M059J (cell line): Measurements from ENCODE around the gene OBSCN. TPM values are rescaled to one million over a fixed set of nuclear protein-coding genes. Genes with fewer than 3 reads are reported as not detected.
"Not testable (repeated sequence)": the region's sequence is repeated elsewhere in the genome, so short reads cannot be mapped to it uniquely, and the experiment has no call there.

Experiments used
- DNase-seq: peaks from one replicate; pipeline ENCODE4 v3.0.0-alpha.2; 2012; ENCODE audit warnings: low read depth
- total RNA-seq: library from RNA; depleted of rRNA; stranded (reverse); fragments of >200 nt; shearing (Covaris generic); gene quantifications from 2 replicates; pipeline ENCODE4 v1.2.3, GENCODE V29; 2014

OBSCN gene
- total RNA-seq, 1 experiment from 2014 or later = 1.9 TPM

DNA sequence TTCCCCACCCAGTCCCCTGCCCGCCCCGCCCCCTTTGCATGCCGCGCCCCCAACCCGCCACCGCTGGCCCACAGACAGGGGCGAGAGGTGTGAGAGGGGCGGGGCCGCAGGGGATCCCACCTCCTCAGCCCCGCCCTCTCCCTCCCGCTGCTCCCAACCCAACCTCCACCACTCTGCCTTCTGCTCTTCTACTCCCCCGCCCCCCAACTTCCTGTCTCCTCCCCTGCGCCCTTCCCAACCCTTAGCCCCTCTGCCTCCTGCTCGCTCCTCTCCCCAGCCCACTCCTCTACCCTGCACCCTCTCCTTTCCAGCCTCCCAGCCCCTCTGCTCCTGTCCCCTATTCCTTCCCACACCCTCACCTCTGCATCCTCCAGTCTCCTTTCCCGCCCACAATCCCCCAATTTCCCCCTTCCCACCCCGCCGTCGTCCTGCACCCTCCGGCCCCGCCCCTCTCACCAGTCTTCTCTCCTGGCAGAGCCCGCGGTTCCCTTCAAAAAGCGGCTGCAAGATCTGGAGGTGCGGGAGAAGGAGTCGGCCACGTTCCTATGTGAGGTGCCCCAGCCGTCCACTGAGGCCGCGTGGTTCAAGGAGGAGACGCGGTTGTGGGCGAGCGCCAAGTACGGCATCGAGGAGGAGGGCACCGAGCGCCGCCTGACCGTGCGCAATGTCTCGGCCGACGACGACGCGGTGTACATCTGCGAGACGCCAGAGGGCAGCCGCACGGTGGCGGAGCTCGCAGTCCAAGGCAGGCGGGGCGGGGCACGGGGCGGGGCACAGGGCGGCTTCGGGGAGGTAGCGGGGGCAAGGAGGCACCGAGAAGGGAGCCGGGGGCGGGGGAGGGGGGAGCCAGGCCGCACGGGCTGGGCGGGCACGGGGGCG lies 5.4 kb downstream of the OBSCN start:
- DNase-seq = peak; percentile 74

DNA sequence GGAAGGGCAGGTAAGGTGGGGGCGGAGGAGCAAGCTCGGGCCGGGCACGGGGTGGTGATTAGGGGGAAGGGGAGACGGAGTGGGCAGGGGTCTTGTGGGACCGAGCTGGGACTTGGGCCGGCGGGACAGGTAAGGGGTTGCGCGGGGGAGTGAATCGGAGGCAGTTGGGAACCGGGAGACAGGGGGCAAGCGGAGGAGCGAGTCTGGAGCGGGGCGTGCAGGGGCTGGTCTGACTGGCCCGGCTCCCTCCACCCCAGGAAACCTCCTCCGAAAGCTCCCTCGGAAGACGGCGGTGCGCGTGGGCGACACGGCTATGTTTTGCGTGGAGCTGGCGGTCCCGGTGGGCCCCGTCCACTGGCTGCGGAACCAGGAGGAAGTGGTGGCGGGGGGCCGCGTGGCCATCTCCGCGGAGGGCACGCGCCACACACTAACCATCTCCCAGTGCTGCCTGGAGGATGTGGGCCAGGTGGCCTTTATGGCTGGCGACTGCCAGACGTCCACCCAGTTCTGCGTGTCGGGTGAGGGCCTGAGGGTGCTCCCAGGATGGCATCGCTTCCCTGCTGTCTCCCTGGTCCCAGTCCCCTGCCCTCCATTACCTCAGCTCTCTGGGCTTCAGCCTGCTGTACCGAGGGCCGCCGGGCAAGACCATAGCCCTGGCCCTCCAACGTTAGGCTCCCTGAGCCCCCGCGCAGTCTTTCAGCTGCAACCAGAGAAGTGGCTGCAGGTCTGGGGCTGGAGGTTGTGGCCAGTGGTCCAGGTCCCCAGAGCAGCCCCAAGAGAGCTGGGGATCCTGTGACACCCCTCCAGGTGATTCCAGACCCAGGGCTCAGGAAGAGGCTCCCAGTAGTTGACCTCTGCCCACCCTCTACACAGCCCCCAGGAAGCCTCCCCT lies 6.3 kb downstream of the OBSCN start:
- DNase-seq = no peak

DNA sequence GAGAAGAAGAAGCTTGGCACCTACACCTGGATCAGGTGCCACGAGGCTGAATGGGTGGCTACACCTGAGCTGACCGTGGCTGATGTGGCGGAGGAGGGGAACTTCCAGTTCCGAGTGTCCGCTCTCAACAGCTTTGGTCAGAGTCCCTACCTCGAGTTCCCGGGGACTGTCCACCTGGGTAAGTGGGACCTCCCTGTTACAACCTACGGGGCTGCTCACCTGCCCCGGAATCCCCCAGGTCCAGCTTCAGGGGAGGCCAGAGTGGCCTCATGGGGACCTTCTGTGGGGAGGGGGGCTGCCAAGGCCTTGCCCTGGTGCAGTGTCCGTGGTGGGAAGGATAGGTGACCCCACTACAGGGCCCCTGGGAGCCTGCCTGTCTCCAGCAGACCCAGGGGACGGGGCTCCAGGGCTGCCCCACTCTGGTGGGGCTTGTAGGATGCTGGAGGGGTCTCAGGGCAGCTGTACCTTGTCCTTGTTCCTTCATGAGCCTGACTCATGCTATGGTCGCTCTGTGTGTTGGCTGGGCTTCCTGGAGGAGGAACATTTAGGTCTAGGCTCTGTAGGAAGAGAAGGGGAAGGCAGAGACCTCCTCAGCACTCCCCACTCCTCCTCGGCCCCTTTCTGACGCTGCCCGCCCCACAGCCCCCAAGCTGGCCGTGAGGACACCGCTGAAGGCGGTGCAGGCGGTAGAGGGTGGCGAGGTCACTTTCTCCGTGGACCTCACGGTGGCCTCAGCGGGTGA lies 7.2 kb downstream of the OBSCN start:
- DNase-seq = no peak

DNA sequence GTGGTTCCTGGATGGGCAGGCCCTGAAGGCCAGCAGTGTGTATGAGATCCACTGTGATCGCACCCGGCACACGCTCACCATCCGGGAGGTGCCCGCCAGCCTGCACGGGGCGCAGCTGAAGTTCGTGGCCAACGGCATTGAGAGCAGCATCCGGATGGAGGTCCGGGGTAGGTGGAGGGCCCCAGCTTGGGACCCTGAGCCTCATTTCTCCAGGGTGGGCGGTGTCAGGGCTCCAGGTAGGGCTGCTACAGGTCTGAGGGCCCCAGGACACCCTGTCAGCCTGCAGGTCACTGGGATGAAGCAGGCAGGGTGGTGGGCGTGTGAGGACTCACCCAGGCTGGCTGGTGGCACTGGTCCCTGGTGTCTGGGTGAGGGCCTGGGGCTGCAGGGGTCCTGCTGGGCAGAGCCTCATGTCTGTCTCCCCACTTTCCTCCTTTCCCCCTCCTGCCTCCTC lies 7.8 kb downstream of the OBSCN start:
- no peak for DNase-seq

DNA sequence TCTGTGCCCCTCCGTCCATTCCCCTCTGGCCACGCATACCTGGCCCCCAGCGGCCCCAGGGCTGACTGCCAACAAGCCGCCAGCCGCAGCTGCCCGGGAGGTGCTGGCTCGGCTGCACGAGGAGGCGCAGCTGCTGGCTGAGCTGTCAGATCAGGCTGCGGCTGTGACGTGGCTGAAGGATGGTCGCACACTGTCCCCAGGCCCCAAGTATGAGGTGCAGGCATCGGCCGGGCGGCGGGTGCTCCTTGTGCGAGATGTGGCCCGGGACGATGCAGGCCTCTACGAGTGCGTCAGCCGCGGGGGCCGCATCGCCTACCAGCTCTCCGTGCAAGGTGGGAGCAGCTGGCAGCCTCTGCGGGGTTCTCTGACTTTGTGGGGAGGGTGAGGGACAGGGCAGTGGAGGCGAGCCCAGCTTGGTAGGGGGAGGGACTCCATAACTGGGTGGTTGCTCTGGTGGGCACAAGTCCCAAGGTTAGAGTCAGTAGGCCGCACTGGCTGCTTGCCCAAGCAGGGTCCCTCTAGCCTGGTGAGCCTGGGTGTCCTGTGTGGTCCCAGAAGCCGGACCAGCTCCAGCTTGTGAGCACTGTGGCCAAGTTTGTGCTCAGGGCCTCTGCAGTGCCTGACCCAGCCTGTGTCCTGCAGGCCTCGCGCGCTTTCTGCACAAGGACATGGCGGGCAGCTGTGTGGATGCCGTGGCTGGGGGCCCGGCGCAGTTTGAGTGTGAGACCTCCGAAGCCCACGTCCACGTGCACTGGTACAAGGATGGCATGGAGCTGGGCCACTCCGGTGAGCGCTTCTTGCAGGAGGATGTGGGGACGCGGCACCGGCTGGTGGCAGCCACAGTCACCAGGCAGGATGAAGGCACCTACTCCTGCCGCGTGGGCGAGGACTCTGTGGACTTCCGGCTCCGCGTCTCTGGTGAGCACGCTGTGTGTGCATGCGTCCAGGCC lies 8.8 kb downstream of the OBSCN start:
- DNase-seq = no peak

DNA sequence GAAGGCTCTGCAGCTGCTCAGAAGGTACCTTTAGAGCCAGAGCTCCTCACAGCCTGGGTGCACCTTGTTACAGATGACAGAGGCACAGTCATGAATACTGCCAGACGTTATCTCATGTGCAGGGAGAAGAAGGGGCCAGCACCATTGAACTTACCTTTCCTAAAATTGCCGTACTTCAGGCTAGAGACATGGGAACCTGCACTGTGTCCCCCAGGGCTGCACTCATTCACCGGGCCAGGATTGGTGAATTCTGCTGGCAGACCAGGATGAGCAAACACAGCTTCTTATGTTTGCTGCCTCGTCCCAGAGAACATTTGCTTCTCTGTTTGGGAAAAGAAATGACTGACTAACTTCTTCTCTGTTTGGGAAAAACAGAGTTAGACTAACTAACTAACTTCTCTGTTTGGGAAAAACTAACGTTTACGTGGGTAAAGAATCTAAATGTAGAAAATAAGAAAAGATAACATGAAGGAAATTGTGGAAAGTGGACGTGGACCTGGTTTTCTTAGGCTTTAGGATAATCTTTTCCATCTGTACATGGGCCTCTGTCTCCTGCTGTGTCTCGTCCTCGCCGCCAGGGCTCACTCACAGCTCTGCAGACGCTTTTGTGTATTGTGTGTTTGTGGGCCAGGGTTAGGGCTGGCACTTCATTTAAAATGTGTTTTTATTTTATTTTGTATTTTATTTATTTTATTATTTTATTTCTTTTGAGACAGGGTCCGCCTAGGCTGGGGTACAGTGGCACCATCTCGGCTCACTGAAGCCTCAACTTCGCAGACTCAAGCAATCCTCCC lies 9.9 kb downstream of the OBSCN start:
- DNase-seq = no peak

DNA sequence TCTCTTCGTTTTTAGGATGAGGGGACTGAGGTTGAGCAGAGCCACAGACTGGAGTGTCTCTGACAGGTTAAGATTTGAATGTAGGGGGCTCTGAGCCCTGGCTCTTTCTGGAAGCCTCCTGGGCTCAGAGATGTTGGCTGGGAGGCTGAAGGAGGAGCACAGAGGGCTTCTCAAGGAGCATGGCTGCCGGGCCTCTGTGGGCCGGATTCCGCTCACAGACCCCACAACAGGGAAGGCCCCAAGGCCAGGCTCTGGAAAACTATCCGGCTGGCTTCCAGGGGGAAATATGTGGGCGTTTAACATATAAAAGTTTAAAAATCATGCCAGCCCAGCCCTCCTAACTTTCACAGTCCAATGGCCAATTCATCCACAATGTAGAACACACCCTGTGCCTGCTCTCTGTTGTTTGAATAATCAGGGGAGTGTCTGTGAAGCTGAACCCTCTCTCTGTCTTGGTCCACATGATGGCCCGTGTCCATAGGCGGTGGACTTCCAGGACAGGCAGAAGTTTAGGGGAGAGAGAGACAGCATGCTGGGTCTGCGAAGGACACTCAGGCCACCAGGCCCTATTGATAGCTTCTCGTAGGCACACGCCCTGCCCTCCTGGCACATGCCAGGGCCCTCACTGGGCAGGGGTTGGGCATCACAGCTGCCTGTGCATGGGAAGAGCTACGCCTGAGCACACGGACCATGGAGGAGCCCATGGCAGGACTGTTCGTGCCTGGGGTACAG lies 10.8 kb downstream of the OBSCN start:
- no peak for DNase-seq

DNA sequence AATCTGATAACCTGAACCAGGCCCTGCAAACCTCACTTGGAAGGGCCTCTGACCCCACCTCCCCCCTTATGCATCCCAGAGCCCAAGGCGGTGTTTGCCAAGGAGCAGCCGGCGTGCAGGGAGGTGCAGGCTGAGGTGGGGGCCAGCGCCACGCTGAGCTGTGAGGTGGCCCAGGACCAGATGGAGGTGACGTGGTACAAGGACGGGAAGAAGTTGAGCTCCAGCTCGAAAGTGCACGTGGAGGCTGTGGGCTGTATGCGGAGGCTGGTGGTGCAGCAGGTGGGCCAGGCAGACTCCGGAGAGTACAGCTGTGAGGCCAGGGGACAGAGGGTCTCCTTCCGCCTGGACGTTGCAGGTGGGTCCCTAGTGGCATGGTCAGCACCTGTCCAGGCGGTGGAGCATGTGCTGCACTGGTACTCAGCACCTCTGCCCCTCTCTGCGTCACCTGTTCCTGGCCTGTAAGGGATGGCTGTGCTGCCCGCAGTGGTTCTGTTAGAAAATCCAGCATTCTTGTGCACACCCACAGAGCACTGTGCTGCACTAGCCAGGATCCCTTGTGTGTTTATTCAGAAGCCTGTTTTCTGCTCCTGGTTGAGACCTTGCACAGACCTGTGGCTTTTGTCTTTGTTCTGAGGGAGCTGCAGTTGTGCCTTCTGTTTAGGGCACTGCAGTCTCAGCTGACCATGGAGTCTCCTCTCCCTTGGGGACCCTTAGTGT lies 11.6 kb downstream of the OBSCN start:
- DNase-seq = no peak

DNA sequence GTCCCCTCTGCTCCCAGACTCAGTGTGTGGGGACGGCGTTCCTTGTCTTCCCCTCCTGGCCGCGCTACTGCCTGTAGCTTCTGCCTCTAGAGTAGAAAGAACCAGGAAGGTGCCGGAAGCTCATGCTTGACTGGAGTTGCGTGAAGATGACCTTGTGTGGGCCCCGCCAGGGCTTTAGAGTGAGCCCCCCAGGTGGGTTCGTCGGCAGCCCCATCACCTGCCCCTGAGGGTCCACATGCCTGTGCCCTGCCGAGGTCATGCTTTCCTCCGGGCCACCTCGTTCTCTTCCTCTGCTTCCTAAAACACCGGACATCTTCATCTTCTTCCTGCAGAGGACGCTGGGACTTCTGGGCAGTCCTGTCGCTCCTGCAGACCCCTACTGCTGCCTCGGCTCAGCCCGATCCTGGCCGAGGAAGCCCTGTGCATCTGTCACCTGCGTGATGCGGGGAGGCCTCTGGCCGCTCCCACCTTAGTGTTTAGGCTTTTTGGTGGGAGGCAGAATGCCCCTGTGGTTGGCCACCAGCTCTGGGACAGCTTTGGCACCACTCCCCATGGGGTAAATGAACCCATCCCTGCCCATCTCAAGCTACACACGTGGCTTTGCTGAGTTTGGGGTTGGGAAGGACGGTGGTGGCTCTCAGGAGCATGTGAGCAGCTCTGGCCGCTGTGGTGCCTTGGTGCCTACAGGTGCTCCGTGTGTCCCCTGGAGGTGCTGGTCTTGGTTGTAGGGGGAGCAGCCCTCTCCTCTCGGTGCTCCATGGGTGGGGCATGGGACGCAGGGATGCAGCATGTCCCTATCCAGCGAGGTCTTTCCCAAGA lies 12.3 kb downstream of the OBSCN start:
- DNase-seq = no peak

DNA sequence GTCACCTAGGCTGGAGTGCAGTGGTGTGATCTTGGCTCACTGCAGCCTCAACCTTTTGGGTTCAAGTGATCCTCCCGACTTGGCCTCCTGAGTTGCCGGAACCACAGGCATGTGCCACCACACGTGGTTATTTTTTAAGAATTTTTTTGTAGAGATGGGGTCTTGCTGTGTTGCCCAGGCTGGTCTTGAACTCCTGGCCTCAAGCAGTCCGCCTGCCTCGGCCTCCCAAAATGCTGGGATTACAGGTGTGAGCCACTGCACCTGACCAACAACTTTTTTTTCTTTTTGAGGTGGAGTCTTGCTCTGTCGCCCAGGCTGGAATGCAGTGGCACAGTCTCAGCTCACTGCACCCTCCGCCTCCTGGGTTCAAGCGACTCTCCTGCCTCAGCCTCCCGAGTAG lies 13.3 kb downstream of the OBSCN start:
- DNase-seq = not testable (repeated sequence)

DNA sequence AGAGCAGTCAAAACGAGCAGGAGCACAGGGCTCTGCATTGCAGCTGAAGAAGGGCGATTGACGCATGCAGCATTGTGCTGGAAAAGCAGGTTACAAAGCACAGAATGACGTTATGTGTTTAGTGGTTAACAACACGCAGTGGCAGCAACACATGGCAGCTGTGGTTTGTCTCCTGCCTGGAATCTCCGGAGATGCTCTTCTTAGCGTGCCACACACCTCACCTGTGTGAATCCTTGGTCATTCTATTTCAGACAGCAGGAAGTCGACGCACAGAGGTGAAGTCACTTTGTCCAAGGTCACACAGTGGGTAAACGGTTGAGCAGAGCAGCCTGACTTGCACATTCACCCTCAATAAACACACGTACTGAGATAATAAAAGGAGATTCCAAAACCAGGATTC lies 14.7 kb downstream of the OBSCN start:
- no peak for DNase-seq

DNA sequence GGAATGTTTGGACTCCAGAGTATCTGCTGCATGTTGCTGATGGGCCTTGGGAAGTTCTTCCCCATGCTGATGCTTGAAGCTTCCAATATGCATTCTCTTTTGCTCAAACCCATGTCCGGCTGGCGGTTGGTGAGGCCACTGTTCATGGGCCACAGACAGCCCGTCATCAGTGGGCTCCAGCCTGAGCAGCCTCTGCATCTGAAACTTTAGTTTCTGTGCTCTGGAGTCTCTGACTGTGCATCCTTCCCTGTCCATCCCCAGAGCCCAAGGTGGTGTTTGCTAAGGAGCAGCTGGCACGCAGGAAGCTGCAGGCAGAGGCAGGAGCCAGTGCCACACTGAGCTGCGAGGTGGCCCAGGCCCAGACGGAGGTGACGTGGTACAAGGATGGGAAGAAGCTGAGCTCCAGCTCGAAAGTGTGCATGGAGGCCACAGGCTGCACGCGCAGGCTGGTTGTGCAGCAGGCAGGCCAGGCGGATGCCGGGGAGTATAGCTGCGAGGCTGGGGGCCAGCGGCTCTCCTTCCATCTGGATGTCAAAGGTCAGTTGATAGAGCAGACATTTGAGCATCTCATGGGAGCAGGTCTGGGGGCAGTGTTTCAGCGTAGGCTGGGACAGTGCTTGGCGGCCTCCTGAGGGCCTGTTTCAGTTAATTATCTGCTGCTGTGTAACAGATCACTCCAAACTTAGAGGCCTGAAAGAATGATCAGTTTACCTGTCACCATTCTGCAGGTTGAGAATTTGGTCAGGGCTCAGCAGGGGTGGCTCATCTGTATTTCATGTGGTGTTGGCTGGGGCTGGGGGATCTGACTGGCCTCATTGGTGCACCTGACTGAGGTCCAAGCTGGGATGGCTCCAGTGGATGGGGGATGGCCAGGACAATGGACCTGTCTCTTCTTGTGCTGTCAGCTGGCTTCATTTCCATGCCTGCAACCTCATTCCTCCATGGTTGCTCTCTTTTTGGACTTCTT lies 16.6 kb downstream of the OBSCN start:
- no peak for DNase-seq

DNA sequence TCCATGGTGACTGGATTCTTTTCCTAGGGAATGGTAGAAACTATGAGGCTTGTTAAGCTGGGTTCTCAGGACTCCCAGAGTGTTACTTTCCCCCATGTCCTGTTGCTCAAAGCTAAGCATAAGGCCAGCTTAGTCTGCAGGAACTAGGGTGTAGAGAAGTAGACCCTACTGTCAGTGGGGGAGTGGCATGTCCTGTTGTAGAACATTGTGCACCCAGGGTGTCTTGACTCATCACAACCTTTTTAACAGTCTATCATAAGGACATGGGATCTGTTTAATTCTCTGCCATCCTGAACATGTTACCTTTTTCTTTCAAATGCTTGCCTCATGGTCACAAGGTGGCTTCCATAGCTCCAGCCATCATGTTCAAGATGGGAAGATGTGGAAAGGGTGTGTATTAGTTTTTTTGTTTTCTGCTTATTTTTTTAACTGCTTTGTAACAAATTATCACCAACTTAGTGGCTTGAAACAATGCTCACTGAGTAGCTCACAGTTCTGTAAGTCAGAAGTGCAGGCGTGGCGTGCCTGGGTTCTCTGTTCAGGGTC lies 17.4 kb downstream of the OBSCN start:
- no peak for DNase-seq

DNA sequence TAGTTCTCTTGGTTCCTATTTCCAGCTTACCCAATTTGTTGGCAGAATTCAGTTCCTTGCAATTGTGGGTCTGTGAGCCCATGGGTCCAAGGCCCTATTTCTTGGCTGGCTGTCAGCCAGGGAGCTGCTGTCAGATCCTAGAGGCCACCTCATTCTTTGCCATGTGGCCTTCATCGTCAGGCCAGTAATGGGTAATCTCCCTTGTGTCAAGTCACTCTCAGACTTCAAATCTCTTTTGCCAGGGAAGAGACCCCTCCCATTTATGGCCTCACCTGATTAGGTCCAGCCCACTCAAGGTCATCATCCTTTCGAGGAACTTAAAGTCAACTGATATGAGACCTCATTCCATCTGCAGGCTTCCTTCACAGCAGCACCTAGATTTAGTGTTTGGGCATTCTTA lies 17.9 kb downstream of the OBSCN start:
- no peak for DNase-seq

DNA sequence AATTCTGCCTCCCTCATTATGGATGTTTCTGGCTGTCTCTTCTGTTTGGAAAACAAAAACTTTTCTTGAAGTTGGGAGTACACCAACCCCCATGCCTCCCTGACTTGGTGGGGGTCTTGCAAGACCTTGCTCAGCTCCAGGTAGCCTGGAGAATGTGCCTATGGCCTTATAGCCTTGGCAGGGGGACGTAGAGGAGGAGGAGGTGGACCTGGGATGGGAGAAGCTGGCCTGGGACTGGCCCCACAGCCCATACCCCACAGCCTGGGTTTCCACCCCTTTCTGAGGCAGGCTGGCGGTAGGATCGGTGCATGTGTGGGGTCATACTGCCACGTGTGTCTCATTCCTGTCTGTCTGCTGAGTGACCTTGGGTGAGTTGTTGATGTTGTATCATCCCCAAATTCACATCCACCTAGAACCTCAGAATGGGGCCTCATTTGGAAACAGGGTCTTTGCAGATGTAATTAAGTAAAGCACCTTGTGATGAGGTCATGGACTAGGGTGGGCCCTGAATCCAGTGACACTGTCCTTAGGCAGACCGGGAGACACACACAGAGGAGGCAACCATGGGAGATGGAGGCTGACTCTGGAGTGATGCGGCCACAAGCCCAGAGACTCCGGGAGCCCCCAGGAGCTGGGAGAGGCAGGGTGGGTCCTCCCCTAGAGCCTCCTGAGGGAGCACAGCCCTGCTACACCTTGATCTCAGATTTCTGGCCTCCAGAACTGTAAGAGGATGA lies 18.5 kb downstream of the OBSCN start:
- DNase-seq = no peak
